Neuronal stem cell (in vitro differentiated cells): ENCODE results near the gene LAS1L.
"Not testable (repeated sequence)": the region's sequence is repeated elsewhere in the genome, so short reads cannot be mapped to it uniquely, and the experiment has no call there.

Experiments
- DNase-seq: peaks from one replicate; pipeline ENCODE4 v3.0.0-alpha.2; 2013; ENCODE audit warnings: low spot score
- H2AFZ ChIP-seq: one replicate; pipeline ENCODE4 v1.6.1; 2013; ENCODE audit warnings: mild to moderate bottlenecking, low read length, inconsistent platforms
- H2AK5ac ChIP-seq: 2 replicates; pipeline ENCODE4 v1.6.1; 2013; ENCODE audit warnings: low read depth, mild to moderate bottlenecking, inconsistent platforms, low read length, moderate library complexity, mixed read lengths
- H2BK120ac ChIP-seq: 2 replicates; pipeline ENCODE4 v1.6.1; 2013; ENCODE audit warnings: low read depth, mild to moderate bottlenecking, inconsistent platforms, low read length, moderate library complexity, mixed read lengths
- H2BK12ac ChIP-seq: one replicate; pipeline ENCODE4 v1.6.1; 2013; ENCODE audit warnings: low read length, inconsistent platforms
- H2BK15ac ChIP-seq: 2 replicates; pipeline ENCODE4 v1.6.1; 2013; ENCODE audit warnings: mild to moderate bottlenecking, low read length, inconsistent platforms, mixed read lengths
- H2BK5ac ChIP-seq: one replicate; pipeline ENCODE4 v1.6.1; 2013; ENCODE audit warnings: inconsistent platforms, mild to moderate bottlenecking, low read length, moderate library complexity
- H3K14ac ChIP-seq: one replicate; pipeline ENCODE4 v1.6.1; 2013; ENCODE audit warnings: low read length, inconsistent platforms
- H3K18ac ChIP-seq: 2 replicates; pipeline ENCODE4 v1.6.1; 2013; ENCODE audit warnings: low read length, inconsistent platforms
- H3K23ac ChIP-seq: 2 replicates; pipeline ENCODE4 v1.6.1; 2013; ENCODE audit warnings: low read depth, mild to moderate bottlenecking, mixed read lengths, low read length, inconsistent platforms; ENCODE audit not compliant: poor library complexity
- H3K27ac ChIP-seq: replicated peaks from 3 replicates; pipeline ENCODE4 v1.5.1; 2013; ENCODE audit warnings: low read length, inconsistent platforms
- H3K27me3 ChIP-seq, 3 experiments: 2 replicates each; pipeline ENCODE4 v1.6.1; 2013; ENCODE audit warnings: low read length in 3 of 3, mild to moderate bottlenecking in 2 of 3, inconsistent platforms in 1 of 3, low read depth in 1 of 3, mixed read lengths in 1 of 3, moderate library complexity in 1 of 3; ENCODE audit not compliant: control insufficient read depth in 3 of 3, insufficient read depth in 3 of 3
- H3K36me3 ChIP-seq, 2 donors: replicated peaks in 1 of 2; 2 replicates each; pipeline ENCODE4 v1.6.1; 2013; ENCODE audit warnings: low read length in 2 of 2; ENCODE audit not compliant: control insufficient read depth in 2 of 2, insufficient read depth in 2 of 2
- H3K4ac ChIP-seq: 2 replicates; pipeline ENCODE4 v1.6.1; 2013; ENCODE audit warnings: inconsistent platforms, mild to moderate bottlenecking, low read length, moderate library complexity
- H3K4me1 ChIP-seq, 2 donors: 1 replicate in 1 of 2; 2 replicates in 1 of 2; pipeline ENCODE4 v1.6.1; 2013; ENCODE audit warnings: low read length in 2 of 2, low read depth in 1 of 2; ENCODE audit not compliant: control insufficient read depth in 2 of 2, insufficient read depth in 1 of 2
- H3K4me2 ChIP-seq: one replicate; pipeline ENCODE4 v1.6.1; 2013; ENCODE audit warnings: mild to moderate bottlenecking, low read length, inconsistent platforms; ENCODE audit not compliant: insufficient read depth, poor library complexity, severe bottlenecking
- H3K4me3 ChIP-seq, 2 donors: 2 replicates each; pipeline ENCODE4 v1.5.1; 2013; ENCODE audit warnings: low read length in 2 of 2, mild to moderate bottlenecking in 2 of 2, inconsistent platforms in 1 of 2, moderate library complexity in 1 of 2
- H3K79me1 ChIP-seq: one replicate; pipeline ENCODE4 v1.6.1; 2013; ENCODE audit warnings: low read depth, mild to moderate bottlenecking, inconsistent platforms, low read length, moderate library complexity
- H3K9ac ChIP-seq: one replicate; pipeline ENCODE4 v1.6.1; 2013; ENCODE audit warnings: mild to moderate bottlenecking, low read depth, low read length, inconsistent platforms; ENCODE audit not compliant: poor library complexity
- H3K9me3 ChIP-seq, 2 donors: replicated peaks in 1 of 2; 2 replicates each; pipeline versions ENCODE3 to v1.6.1; 2013; ENCODE audit warnings: low read length in 2 of 2, mild to moderate bottlenecking in 2 of 2, inconsistent platforms in 1 of 2, low read depth in 1 of 2, mixed read lengths in 1 of 2, moderate library complexity in 1 of 2; ENCODE audit not compliant: control insufficient read depth in 2 of 2, insufficient read depth in 1 of 2
- H4K8ac ChIP-seq: one replicate; pipeline ENCODE4 v1.6.1; 2013; ENCODE audit warnings: low read depth, mild to moderate bottlenecking, inconsistent platforms, low read length, moderate library complexity
- H4K91ac ChIP-seq: one replicate; pipeline ENCODE4 v1.6.1; 2013; ENCODE audit warnings: low read length, low read depth, mild to moderate bottlenecking, inconsistent platforms; ENCODE audit not compliant: poor library complexity
- WGBS, 2 donors: extraction: QIAGEN DNeasy Blood & Tissue Kit; methylation state at CpG; one replicate each; pipeline ENCODE4 v1.1.7; 2013; ENCODE audit warnings: missing lambda C conversion rate in 2 of 2, mixed read lengths in 1 of 2; ENCODE audit not compliant: insufficient read length in 2 of 2, insufficient replicate concordance in 1 of 2; ENCODE audit errors: extremely low coverage in 2 of 2; 5-methylcytosine and 5-hydroxymethylcytosine counted together

LAS1L gene

DNA sequence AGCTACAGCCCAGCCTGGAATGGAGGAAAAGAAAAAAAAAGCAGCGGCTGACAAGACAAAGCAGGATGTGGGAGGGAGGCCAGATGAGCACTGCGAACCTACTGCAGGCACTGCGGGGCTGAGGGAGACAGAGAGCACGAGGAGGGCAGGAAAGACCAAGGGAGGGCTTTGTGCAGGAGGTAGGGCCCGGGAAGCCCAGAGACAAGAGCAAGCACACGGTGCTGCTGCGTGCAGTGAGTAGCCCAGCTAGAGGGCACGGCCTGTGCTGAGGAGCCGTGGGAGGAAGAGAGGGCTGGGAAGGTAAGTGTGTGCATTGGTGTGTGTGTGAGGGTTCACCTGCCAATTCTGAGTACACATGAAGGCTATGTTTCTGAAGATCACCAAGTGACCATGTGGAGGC, 15.6 kb downstream of the LAS1L start:
- not testable (repeated sequence) for H2BK120ac ChIP-seq, H2BK5ac ChIP-seq, H3K4ac ChIP-seq, H2AFZ ChIP-seq, H2BK15ac ChIP-seq, H3K9ac ChIP-seq, DNase-seq, H3K18ac ChIP-seq, H3K79me1 ChIP-seq, H2BK12ac ChIP-seq, H3K4me1 ChIP-seq, H3K4me2 ChIP-seq, H2AK5ac ChIP-seq, H4K8ac ChIP-seq, H4K91ac ChIP-seq, H3K23ac ChIP-seq, H3K14ac ChIP-seq, H3K27ac ChIP-seq, H3K4me3 ChIP-seq, H3K9me3 ChIP-seq, H3K27me3 ChIP-seq
- no CpG with 5 or more reads among the region's 9 CpGs for WGBS, 2 donors
- H3K36me3 ChIP-seq, result peaks cover 26 to 79% of the 10 kb centered on the region in 2 donors

DNA sequence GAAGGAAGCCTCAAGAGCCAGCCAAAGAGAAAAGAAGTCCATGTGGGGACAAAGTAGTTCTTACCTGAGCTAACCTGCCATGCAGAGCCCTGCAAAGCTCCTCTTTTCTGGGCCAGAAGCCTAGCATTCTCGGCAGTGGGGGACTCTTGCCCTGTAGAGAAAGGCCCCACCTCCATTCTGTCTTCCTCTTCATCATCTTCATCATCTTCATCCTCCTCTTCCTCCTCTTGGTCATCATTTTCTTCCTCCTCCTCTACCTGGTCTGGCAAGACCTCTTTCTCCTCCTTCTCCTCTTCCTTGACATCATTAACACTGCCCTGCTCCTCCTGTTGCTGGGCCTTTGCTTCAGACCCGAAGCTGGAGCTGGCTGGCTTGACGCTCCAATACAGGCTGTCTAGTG, 16.7 kb downstream of the LAS1L start:
- WGBS, 2 donors, result no CpG with 5 or more reads among the region's 3 CpGs
- Histone ChIP-seq H3K4me1 (no peaks in the 10 kb centered on the region), H3K9ac (no peak overlapping the region), H2BK12ac (no peak overlapping the region), H3K36me3 (peaks cover 22 to 76% of the 10 kb centered on the region in 2 donors), H3K4ac (no peak overlapping the region), H2AK5ac (no peak overlapping the region), H3K4me3 (no peak overlapping the region), H2BK15ac (no peak overlapping the region), H3K79me1 (no peaks in the 10 kb centered on the region), H3K23ac (no peak overlapping the region), H3K27me3 (no peaks in the 10 kb centered on the region), H2BK120ac (no peak overlapping the region), H4K91ac (no peak overlapping the region), H3K9me3 (no peaks in the 10 kb centered on the region), H2AFZ (no peak overlapping the region), H3K18ac (no peak overlapping the region), H3K27ac (no peak overlapping the region), H3K4me2 (no peak overlapping the region), H2BK5ac (no peak overlapping the region), H4K8ac (no peak overlapping the region), H3K14ac (no peak overlapping the region)
- no peak for DNase-seq

- H3K4me2 ChIP-seq, result no peak overlapping the region
- no peak overlapping the region for H3K9ac ChIP-seq
- H3K23ac ChIP-seq, result no peak overlapping the region
- H2BK15ac ChIP-seq, result no peak overlapping the region
- no peak overlapping the region for H3K4ac ChIP-seq
- no peaks in the 10 kb centered on the region for H3K27me3 ChIP-seq
- no peaks in the 10 kb centered on the region for H3K79me1 ChIP-seq
- no peak overlapping the region for H3K18ac ChIP-seq
- H3K36me3 ChIP-seq, result peaks cover 12 to 69% of the 10 kb centered on the region in 2 donors
- H4K8ac ChIP-seq, result no peak overlapping the region
- no peak overlapping the region for H3K14ac ChIP-seq
- H3K9me3 ChIP-seq, result no peaks in the 10 kb centered on the region
- H4K91ac ChIP-seq, result no peak overlapping the region
- no peak overlapping the region for H3K27ac ChIP-seq
- no peak overlapping the region for H3K4me3 ChIP-seq
- no peak overlapping the region for H2BK5ac ChIP-seq
- H2BK12ac ChIP-seq, result no peak overlapping the region
- DNase-seq, result no peak
- H3K4me1 ChIP-seq, result no peaks in the 10 kb centered on the region
- H2BK120ac ChIP-seq, result no peak overlapping the region
- WGBS, 2 donors, result no CpG with 5 or more reads among the region's 3 CpGs
- no peak overlapping the region for H2AK5ac ChIP-seq
- no peak overlapping the region for H2AFZ ChIP-seq
These were observed 17.8 kb downstream of the LAS1L start for GRCh38 chrX:65516756-65517155.

DNA sequence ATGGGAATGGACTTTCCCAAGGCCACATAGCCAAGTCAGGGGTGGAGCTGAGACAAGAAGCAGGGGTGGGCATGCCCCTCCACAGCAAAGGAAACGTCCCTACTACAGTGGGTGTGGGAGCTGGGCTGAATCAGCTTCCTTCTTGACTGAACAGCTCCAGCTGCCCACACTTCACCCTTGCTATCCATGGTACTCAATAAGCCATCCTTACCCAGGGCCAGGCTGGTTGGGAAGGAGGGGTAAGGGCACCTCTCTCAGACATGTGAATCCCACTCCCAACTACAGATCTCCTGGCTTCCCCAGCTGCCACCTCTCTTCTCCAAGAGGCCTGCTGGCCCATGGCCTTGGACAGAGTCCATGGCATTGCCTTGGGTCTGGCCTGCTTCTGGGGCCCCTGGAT, 21.0 kb downstream of the LAS1L start:
- Histone ChIP-seq H3K9ac (no peak overlapping the region), H3K14ac (no peak overlapping the region), H3K9me3 (no peaks in the 10 kb centered on the region), H3K4me1 (no peaks in the 10 kb centered on the region), H3K79me1 (no peaks in the 10 kb centered on the region), H3K27ac (no peak overlapping the region), H3K27me3 (no peaks in the 10 kb centered on the region), H2BK15ac (no peak overlapping the region), H3K4me2 (no peak overlapping the region), H2AK5ac (no peak overlapping the region), H2BK5ac (no peak overlapping the region), H2AFZ (no peak overlapping the region), H3K18ac (no peak overlapping the region), H3K4ac (no peak overlapping the region), H4K8ac (no peak overlapping the region), H3K23ac (no peak overlapping the region), H3K36me3 (peaks cover 8 to 66% of the 10 kb centered on the region in 2 donors), H2BK120ac (no peak overlapping the region), H2BK12ac (no peak overlapping the region), H3K4me3 (no peak overlapping the region), H4K91ac (no peak overlapping the region)
- DNase-seq, result no peak
- WGBS, 2 donors, result no CpG with 5 or more reads among the region's 1 CpG
